Measurements from ENCODE around the gene IGF1R.

The IGF1R gene

GRCh38 chr15:98684995-98685525 is 36.7 kb downstream of the IGF1R start:
- Histone ChIP-seq H3K4me3 (ENCODE audit: low read length) (no peak overlapping the region), H3K36me3 (ENCODE audit: insufficient read depth, low read length) (no peaks in the 10 kb centered on the region), H2AFZ (ENCODE audit: low read depth, low read length) (no peak overlapping the region), H3K9me3 (ENCODE audit: low read length) (no peaks in the 10 kb centered on the region), H3K27me3 (ENCODE audit: insufficient read depth, low read length) (no peaks in the 10 kb centered on the region), H3K4me1 (ENCODE audit: insufficient read depth, low read length) (peaks cover 4% of the 10 kb centered on the region)

DNA sequence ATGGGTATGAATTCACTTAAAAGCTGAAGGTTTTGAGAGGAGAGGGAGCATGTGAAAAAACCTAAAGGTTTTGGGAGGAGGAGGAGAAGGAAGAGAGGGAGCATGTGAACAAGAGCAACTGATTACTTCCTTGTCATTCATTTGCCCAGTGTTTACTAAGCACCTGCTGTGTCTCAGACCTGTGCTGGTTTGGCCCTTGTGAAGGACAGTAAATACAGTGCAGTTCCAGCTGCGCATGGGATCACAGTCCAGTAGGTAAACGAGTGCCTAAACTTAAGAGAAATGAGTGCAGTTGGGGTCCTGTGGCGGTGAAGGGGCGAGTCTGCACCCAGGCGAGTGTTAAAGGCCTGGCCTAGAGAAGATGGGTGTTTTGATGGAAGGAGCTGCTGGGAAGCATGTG is 38.6 kb downstream of the IGF1R start:
- peaks cover 4% of the 10 kb centered on the region for H3K4me1 ChIP-seq (ENCODE audit: insufficient read depth, low read length)
- H3K9me3 ChIP-seq (ENCODE audit: low read length) = peaks cover 2% of the 10 kb centered on the region
- no peaks in the 10 kb centered on the region for H3K27me3 ChIP-seq (ENCODE audit: insufficient read depth, low read length)
- no peak overlapping the region for H3K4me3 ChIP-seq (ENCODE audit: low read length)
- H2AFZ ChIP-seq (ENCODE audit: low read depth, low read length) = no peak overlapping the region
- H3K36me3 ChIP-seq (ENCODE audit: insufficient read depth, low read length) = no peaks in the 10 kb centered on the region

DNA sequence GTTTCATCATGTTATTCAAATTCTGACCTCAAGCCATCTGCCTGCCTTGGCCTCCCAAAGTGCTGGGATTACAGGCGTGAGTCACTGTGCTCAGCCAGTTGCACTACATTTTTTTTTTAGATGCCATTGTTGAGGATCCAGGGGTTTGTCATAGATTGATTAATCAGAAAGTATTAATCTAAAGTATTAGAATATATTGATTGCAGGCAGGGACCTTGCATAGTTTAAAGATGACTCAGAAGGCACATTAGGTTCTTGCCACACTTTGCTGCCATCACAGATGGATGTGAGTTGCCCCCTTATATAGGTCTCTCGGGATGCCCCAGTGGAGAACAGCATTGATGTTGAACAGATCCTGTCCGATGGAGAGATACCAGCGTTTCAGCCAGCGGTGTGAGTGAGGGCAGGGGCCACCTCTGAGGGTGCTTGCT is 41.1 kb downstream of the IGF1R start:
- Histone ChIP-seq H3K4me1 (ENCODE audit: insufficient read depth, low read length) (peaks cover 7% of the 10 kb centered on the region), H3K27me3 (ENCODE audit: insufficient read depth, low read length) (no peaks in the 10 kb centered on the region), H2AFZ (ENCODE audit: low read depth, low read length) (no peak overlapping the region), H3K9me3 (ENCODE audit: low read length) (peaks cover 2% of the 10 kb centered on the region), H3K36me3 (ENCODE audit: insufficient read depth, low read length) (no peaks in the 10 kb centered on the region), H3K4me3 (ENCODE audit: low read length) (no peak overlapping the region)

DNA sequence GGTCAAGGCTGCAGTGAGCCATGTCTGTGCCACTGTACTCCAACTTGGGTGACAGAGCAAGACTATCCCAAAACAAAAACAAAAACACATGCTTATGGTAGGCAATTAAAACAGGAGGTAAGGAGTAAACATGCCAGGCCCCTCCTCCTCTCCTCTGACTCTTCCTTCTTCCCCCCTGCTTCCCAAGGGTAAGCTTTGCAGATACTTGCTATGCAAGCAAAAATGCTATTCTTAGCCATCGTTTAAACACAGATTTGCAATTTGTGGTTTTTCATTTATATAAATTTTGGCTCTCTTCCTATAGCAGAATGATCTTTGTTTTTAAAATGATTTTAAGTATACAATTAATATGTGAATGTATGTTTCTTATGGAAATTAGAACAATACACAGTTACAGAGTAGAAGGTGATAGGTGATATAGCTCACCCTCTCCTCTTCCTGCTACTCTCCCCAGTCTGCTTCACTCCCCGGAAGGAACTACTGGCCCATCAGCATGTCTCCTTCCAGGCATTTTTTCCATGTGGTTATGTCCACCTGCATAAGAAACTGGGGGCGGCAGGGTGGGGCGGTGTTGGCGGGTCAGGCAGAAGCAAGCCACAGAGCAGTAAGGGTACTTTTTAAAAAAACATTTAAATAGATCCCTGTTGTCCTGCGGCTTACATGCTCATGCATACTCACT is 42.1 kb downstream of the IGF1R start:
- H3K27me3 ChIP-seq (ENCODE audit: insufficient read depth, low read length) = no peaks in the 10 kb centered on the region
- H3K36me3 ChIP-seq (ENCODE audit: insufficient read depth, low read length) = no peaks in the 10 kb centered on the region
- no peak overlapping the region for H2AFZ ChIP-seq (ENCODE audit: low read depth, low read length)
- H3K9me3 ChIP-seq (ENCODE audit: low read length) = peaks cover 2% of the 10 kb centered on the region
- H3K4me3 ChIP-seq (ENCODE audit: low read length) = no peak overlapping the region
- peaks cover 11% of the 10 kb centered on the region for H3K4me1 ChIP-seq (ENCODE audit: insufficient read depth, low read length)

DNA sequence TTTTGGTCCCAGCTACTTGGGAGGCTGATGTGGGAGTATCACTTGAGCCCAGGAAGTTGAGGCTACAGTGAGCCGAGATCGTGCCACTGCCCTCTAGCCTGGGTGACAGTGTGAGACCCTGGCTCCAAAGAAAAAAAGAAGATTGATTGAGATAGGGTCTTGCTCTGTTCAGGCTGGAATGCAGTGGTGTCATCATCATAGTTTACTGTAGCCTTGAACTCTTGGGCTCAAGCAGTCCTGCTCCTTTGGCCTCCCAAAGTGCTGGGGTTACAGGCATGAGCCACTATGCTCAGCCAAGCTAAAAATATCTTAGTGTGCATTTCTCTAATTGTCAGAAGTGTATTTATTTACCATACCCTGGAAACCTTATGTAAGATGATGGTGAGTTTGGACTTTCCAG is 43.9 kb downstream of the IGF1R start:
- Histone ChIP-seq H3K4me1 (ENCODE audit: insufficient read depth, low read length) (peaks cover 11% of the 10 kb centered on the region), H3K36me3 (ENCODE audit: insufficient read depth, low read length) (no peaks in the 10 kb centered on the region), H3K9me3 (ENCODE audit: low read length) (peaks cover 3% of the 10 kb centered on the region), H2AFZ (ENCODE audit: low read depth, low read length) (no peak overlapping the region), H3K27me3 (ENCODE audit: insufficient read depth, low read length) (no peaks in the 10 kb centered on the region), H3K4me3 (ENCODE audit: low read length) (no peak overlapping the region)

DNA sequence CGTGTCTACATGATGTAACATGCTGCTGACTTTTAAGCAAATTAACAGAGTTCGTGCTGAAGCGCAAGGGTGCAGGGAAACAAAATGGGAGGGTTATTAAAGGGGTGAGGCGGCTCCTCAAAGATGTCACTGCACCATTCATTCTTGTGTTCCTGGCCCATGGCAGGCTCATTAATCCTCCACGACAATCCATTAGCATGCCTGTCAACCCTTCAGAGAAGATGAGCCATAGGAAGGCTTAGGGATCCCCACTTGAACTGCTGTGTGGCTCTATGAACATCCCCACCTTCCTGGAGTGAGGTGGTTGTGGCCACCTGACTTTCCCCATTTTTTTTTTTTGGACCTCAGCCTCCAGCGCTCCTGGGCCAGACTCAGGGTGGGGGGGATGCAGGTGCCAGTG is 45.8 kb downstream of the IGF1R start:
- Histone ChIP-seq H3K27me3 (ENCODE audit: insufficient read depth, low read length) (no peaks in the 10 kb centered on the region), H3K4me3 (ENCODE audit: low read length) (no peak overlapping the region), H3K4me1 (ENCODE audit: insufficient read depth, low read length) (peaks cover 11% of the 10 kb centered on the region), H3K9me3 (ENCODE audit: low read length) (peaks cover 6% of the 10 kb centered on the region), H3K36me3 (ENCODE audit: insufficient read depth, low read length) (no peaks in the 10 kb centered on the region), H2AFZ (ENCODE audit: low read depth, low read length) (no peak overlapping the region)

GRCh38 chr15:98698792-98699191 is 50.5 kb downstream of the IGF1R start:
- Histone ChIP-seq H3K4me1 (ENCODE audit: insufficient read depth, low read length) (peaks cover 22% of the 10 kb centered on the region), H2AFZ (ENCODE audit: low read depth, low read length) (no peak overlapping the region), H3K36me3 (ENCODE audit: insufficient read depth, low read length) (no peaks in the 10 kb centered on the region), H3K27me3 (ENCODE audit: insufficient read depth, low read length) (no peaks in the 10 kb centered on the region), H3K4me3 (ENCODE audit: low read length) (no peak overlapping the region), H3K9me3 (ENCODE audit: low read length) (peaks cover 3% of the 10 kb centered on the region)

- Histone ChIP-seq H3K4me3 (ENCODE audit: low read length) (no peak overlapping the region), H3K9me3 (ENCODE audit: low read length) (peaks cover 3% of the 10 kb centered on the region), H2AFZ (ENCODE audit: low read depth, low read length) (no peak overlapping the region), H3K4me1 (ENCODE audit: insufficient read depth, low read length) (peaks cover 12% of the 10 kb centered on the region), H3K36me3 (ENCODE audit: insufficient read depth, low read length) (no peaks in the 10 kb centered on the region), H3K27me3 (ENCODE audit: insufficient read depth, low read length) (no peaks in the 10 kb centered on the region)
Measured at GRCh38 chr15:98699591-98700424, 51.5 kb downstream of the IGF1R start.

- Histone ChIP-seq H3K4me1 (ENCODE audit: insufficient read depth, low read length) (peaks cover 11% of the 10 kb centered on the region), H3K36me3 (ENCODE audit: insufficient read depth, low read length) (no peaks in the 10 kb centered on the region), H2AFZ (ENCODE audit: low read depth, low read length) (no peak overlapping the region), H3K27me3 (ENCODE audit: insufficient read depth, low read length) (no peaks in the 10 kb centered on the region), H3K4me3 (ENCODE audit: low read length) (no peak overlapping the region), H3K9me3 (ENCODE audit: low read length) (peaks cover 3% of the 10 kb centered on the region)
Measured at GRCh38 chr15:98700519-98700918, 52.2 kb downstream of the IGF1R start.

DNA sequence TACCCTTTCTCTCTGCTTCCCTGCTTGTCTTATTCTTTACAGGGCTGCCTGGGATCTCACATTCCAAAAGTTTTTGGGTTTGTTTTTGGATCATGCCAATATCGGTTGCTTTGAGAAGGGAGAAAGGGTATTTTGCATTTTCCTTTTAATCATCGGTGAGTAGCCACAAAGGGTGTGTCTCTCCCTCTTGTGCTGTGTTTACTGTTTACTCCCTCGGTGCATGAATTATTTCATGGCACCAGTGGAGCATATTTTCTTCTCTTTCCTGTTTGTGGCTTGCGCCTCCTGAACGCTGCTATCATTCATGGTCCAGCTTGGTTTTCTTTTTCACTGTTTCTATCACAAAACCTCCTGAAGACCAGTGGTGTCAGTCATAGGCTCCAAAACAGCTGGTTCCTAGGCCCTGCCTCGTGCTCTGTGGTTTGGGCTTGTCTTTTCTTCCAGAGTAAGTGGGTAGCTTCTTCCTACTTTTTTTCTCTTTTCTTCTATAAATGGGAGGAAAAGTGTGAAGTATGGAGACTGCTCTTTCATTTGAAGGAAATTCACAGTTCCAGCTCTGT is 54.9 kb downstream of the IGF1R start:
- no peaks in the 10 kb centered on the region for H3K27me3 ChIP-seq (ENCODE audit: insufficient read depth, low read length)
- H3K4me3 ChIP-seq (ENCODE audit: low read length) = no peak overlapping the region
- no peak overlapping the region for H2AFZ ChIP-seq (ENCODE audit: low read depth, low read length)
- H3K9me3 ChIP-seq (ENCODE audit: low read length) = peaks cover 3% of the 10 kb centered on the region
- peaks cover 14% of the 10 kb centered on the region for H3K36me3 ChIP-seq (ENCODE audit: insufficient read depth, low read length)
- H3K4me1 ChIP-seq (ENCODE audit: insufficient read depth, low read length) = peaks cover 11% of the 10 kb centered on the region

DNA sequence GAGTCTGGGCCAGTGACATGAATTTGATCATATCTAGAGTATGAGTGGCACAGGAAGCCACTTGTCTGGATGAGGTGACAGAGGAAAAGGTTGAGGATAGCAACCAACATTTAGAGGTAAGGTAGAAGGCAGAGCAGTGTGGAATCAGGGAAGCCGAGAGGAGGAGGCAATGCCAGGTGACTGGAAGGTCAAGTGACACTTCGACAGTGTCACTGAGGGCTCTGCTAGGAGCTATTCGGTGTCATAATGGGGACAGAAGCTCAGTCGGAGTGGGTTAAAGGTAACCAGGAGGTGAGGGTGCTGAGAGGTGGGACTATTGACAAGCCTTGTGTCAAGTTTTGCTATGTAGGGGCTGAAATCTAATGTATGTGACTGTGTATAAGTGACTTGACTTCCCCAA is 56.7 kb downstream of the IGF1R start:
- Histone ChIP-seq H3K4me3 (ENCODE audit: low read length) (no peak overlapping the region), H3K36me3 (ENCODE audit: insufficient read depth, low read length) (peaks cover 24% of the 10 kb centered on the region), H2AFZ (ENCODE audit: low read depth, low read length) (no peak overlapping the region), H3K4me1 (ENCODE audit: insufficient read depth, low read length) (peaks cover 6% of the 10 kb centered on the region), H3K9me3 (ENCODE audit: low read length) (peaks cover 5% of the 10 kb centered on the region), H3K27me3 (ENCODE audit: insufficient read depth, low read length) (no peaks in the 10 kb centered on the region)

DNA sequence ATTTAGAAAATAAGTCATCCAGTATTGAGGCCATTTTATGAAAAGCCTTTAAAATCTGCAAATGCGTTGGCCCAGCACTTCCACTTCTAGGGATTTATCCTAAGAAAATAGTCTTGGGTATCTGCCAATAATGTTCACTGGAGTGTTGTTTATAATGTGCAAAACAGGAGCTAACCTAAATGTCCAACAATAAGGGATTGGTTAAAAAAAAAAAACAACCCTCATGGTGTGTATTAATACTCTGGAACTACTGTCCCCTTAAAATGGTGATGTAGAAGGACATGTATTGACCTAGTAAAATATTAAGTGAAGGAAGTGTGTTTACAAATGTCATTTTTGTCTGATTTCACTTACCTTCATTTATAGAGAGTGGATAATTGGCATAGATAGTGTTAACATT is 58.0 kb downstream of the IGF1R start:
- H3K36me3 ChIP-seq (ENCODE audit: insufficient read depth, low read length) = peaks cover 32% of the 10 kb centered on the region
- no peaks in the 10 kb centered on the region for H3K27me3 ChIP-seq (ENCODE audit: insufficient read depth, low read length)
- H3K9me3 ChIP-seq (ENCODE audit: low read length) = peaks cover 10% of the 10 kb centered on the region
- peaks cover 6% of the 10 kb centered on the region for H3K4me1 ChIP-seq (ENCODE audit: insufficient read depth, low read length)
- no peak overlapping the region for H3K4me3 ChIP-seq (ENCODE audit: low read length)
- no peak overlapping the region for H2AFZ ChIP-seq (ENCODE audit: low read depth, low read length)

- H3K27me3 ChIP-seq (ENCODE audit: insufficient read depth, low read length) = no peaks in the 10 kb centered on the region
- H2AFZ ChIP-seq (ENCODE audit: low read depth, low read length) = no peak overlapping the region
- no peak overlapping the region for H3K4me3 ChIP-seq (ENCODE audit: low read length)
- peaks cover 6% of the 10 kb centered on the region for H3K4me1 ChIP-seq (ENCODE audit: insufficient read depth, low read length)
- peaks cover 38% of the 10 kb centered on the region for H3K36me3 ChIP-seq (ENCODE audit: insufficient read depth, low read length)
- H3K9me3 ChIP-seq (ENCODE audit: low read length) = peaks cover 15% of the 10 kb centered on the region
Measured at GRCh38 chr15:98706986-98707385, 58.6 kb downstream of the IGF1R start.
